Body of pancreas (tissue), 4 donors: ENCODE results near the gene CDAN1. TPM values are rescaled to one million over a fixed set of nuclear protein-coding genes. Genes with fewer than 3 reads are reported as not detected.

Experiments used
- ATAC-seq: fragments of 150-250 bp; one replicate; pipeline ENCODE4 v1.9.1; 2016
- DNase-seq, 4 donors: peaks; one replicate each; pipeline ENCODE4 v3.0.0-alpha.2; 2019
- H3K27ac ChIP-seq, 4 donors: fragments of 200-600 bp; sonication (generic); 1 replicate in 3 of 4; 2 replicates in 1 of 4; pipeline versions ENCODE4 v1.5.1 to v1.6.1; 2016 to 2019; ENCODE audit warnings: mild to moderate bottlenecking in 1 of 4, mixed read lengths in 1 of 4, moderate library complexity in 1 of 4
- H3K27me3 ChIP-seq, 2 donors: fragments of 200-600 bp; sonication (generic); one replicate each; pipeline ENCODE4 v1.6.0; 2016; ENCODE audit warnings: mild to moderate bottlenecking in 1 of 2
- H3K36me3 ChIP-seq, 2 donors: fragments of 200-600 bp; sonication (generic); replicated peaks in 1 of 2; 2 replicates each; pipeline ENCODE4 v1.5.1; 2016; ENCODE audit warnings: low read depth in 2 of 2; ENCODE audit not compliant: insufficient read depth in 1 of 2
- H3K4me1 ChIP-seq: fragments of 200-600 bp; sonication (generic); one replicate; pipeline ENCODE4 v1.6.0; 2016
- H3K4me3 ChIP-seq, 2 donors: fragments of 200-600 bp; sonication (generic); 1 replicate in 1 of 2; 2 replicates in 1 of 2; pipeline ENCODE4 v1.5.1; 2016 to 2019
- H3K9me3 ChIP-seq, 3 donors: fragments of 200-600 bp; sonication (generic); 1 replicate in 2 of 3; 2 replicates in 1 of 3; pipeline ENCODE4 v1.5.1; 2016
- POLR2A ChIP-seq, 3 donors: fragments of 450-650 bp; IDR thresholded peaks; one replicate each; pipeline ENCODE4 v1.6.1; 2016; ENCODE audit warnings: antibody characterized with exemption in 3 of 3, mild to moderate bottlenecking in 2 of 3
- WGBS, 2 donors: methylation state at CpG; one replicate each; pipeline ENCODE4 v1.1.5; 2017; 5-methylcytosine and 5-hydroxymethylcytosine counted together
- intact Hi-C: fragments of 100-400 bp; cut with DNase I; formaldehyde crosslinking; loops from one replicate; pipeline ENCODE4 v1.15.1; 2023
- total RNA-seq, 2 donors: library from RNA; depleted of rRNA; stranded (reverse); fragments of >200 nt; gene quantifications; one replicate each; pipeline ENCODE4 v1.1.0, GENCODE V29; 2016
- TF ChIP-seq, protein P1 (sequence below), 7 experiments: fragments of 450-650 bp in 4 of 7; fragments of 200-600 bp in 3 of 7; sonication (generic) in 3 of 7; IDR thresholded peaks; one replicate each; pipeline ENCODE4 v1.5.1; 2016 to 2019; ENCODE audit warnings: antibody characterized with exemption in 7 of 7

CDAN1 gene, protein sequence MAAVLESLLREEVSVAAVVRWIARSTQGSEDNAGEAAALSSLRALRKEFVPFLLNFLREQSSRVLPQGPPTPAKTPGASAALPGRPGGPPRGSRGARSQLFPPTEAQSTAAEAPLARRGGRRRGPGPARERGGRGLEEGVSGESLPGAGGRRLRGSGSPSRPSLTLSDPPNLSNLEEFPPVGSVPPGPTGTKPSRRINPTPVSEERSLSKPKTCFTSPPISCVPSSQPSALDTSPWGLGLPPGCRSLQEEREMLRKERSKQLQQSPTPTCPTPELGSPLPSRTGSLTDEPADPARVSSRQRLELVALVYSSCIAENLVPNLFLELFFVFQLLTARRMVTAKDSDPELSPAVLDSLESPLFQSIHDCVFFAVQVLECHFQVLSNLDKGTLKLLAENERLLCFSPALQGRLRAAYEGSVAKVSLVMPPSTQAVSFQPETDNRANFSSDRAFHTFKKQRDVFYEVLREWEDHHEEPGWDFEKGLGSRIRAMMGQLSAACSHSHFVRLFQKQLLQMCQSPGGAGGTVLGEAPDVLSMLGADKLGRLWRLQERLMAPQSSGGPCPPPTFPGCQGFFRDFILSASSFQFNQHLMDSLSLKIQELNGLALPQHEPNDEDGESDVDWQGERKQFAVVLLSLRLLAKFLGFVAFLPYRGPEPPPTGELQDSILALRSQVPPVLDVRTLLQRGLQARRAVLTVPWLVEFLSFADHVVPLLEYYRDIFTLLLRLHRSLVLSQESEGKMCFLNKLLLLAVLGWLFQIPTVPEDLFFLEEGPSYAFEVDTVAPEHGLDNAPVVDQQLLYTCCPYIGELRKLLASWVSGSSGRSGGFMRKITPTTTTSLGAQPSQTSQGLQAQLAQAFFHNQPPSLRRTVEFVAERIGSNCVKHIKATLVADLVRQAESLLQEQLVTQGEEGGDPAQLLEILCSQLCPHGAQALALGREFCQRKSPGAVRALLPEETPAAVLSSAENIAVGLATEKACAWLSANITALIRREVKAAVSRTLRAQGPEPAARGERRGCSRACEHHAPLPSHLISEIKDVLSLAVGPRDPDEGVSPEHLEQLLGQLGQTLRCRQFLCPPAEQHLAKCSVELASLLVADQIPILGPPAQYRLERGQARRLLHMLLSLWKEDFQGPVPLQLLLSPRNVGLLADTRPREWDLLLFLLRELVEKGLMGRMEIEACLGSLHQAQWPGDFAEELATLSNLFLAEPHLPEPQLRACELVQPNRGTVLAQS
- total RNA-seq, result 10 to 100 TPM in 1 of 2 donors, 1 to 10 TPM in 1; 9.9 to 19.1 TPM

DNA sequence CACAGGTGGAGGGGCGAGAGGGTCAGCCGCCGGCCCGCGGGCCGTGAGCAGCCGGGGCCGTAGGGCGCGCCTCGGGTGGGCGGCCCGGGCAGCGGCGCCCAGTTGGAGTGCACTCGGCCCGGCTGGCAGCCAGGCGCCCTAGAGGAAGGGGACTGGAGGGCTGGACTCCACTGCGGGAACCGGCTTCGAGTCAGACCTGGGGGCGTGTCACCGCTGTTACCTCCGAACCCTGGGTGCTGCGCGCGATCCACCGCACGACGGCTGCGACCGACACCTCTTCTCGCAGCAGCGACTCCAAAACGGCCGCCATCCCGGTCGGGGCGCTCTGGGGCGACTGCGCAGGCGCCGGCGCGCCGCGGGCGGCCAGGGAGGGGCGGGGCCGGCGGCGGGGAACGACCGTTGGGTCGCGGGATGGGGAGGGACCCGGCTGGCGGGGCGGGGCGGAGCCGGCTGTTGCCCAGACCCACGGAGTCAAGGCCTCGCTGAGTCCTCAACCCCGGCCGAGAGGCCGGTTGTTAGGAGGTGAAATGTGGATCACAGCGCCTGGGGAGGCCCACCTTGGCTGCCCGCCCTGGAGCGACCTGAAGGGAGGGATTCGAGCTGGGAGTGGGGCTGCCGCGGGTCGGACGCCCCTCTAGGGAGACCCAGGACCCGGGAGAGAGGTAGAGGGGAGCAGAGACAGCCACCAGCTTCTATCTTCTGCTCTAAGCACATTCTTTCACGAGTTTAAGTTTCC, at the start of gene CDAN1:
CDAN1 (minus strand) TSS at position 336 of the 736 bp plus-strand sequence; CDS start at position 310, 26 bp downstream.
- H3K9me3 ChIP-seq, result no peaks in the 10 kb centered on the region
- H3K4me1 ChIP-seq, result peaks cover 30% of the 10 kb centered on the region
- TF ChIP-seq POLR2A (IDR thresholded peaks at IDR 0.05), result peak; percentile 58 to 84 (median 78)
- TF ChIP-seq, protein P1, sequence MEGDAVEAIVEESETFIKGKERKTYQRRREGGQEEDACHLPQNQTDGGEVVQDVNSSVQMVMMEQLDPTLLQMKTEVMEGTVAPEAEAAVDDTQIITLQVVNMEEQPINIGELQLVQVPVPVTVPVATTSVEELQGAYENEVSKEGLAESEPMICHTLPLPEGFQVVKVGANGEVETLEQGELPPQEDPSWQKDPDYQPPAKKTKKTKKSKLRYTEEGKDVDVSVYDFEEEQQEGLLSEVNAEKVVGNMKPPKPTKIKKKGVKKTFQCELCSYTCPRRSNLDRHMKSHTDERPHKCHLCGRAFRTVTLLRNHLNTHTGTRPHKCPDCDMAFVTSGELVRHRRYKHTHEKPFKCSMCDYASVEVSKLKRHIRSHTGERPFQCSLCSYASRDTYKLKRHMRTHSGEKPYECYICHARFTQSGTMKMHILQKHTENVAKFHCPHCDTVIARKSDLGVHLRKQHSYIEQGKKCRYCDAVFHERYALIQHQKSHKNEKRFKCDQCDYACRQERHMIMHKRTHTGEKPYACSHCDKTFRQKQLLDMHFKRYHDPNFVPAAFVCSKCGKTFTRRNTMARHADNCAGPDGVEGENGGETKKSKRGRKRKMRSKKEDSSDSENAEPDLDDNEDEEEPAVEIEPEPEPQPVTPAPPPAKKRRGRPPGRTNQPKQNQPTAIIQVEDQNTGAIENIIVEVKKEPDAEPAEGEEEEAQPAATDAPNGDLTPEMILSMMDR (IDR thresholded peaks at IDR 0.05), result peak in 4 of 7 experiments; percentile 6 to 22 (median 14)
- 1 to 2% methylated on average over 8 to 67 of the region's 76 CpGs for WGBS, 2 donors
- peak within 1 kb of the TSS; percentile 86 to 91 (median 88) for H3K27ac ChIP-seq
- H3K27me3 ChIP-seq, result no peaks in the 10 kb centered on the region
- ATAC-seq, result peak; percentile 98
- intact Hi-C loops, result no loop called here
- H3K4me3 ChIP-seq, result peak within 1 kb of the TSS; percentile 44 to 66
- DNase-seq, result peak; percentile 93 to 95 (median 94)
- peaks cover 5 to 7% of the 10 kb centered on the region in 2 donors for H3K36me3 ChIP-seq

GRCh38 chr15:42785569-42785968, 48.6 kb upstream of the CDAN1 start:
- 66 to 94% methylated on average over 2 of the region's 2 CpGs for WGBS, 2 donors
- no peaks in the 10 kb centered on the region for H3K9me3 ChIP-seq
- no peaks in the 10 kb centered on the region for H3K36me3 ChIP-seq
- no peaks in the 10 kb centered on the region for H3K4me1 ChIP-seq
- intact Hi-C loops, result no loop called here
- DNase-seq (no peak), ATAC-seq (no peak)
- no peak overlapping the region for H3K27ac ChIP-seq
- no peak overlapping the region for H3K4me3 ChIP-seq
- TF ChIP-seq POLR2A (IDR thresholded peaks at IDR 0.05), result no peak
- TF ChIP-seq, protein P1 (IDR thresholded peaks at IDR 0.05), result no peak
- H3K27me3 ChIP-seq, result no peaks in the 10 kb centered on the region

DNA sequence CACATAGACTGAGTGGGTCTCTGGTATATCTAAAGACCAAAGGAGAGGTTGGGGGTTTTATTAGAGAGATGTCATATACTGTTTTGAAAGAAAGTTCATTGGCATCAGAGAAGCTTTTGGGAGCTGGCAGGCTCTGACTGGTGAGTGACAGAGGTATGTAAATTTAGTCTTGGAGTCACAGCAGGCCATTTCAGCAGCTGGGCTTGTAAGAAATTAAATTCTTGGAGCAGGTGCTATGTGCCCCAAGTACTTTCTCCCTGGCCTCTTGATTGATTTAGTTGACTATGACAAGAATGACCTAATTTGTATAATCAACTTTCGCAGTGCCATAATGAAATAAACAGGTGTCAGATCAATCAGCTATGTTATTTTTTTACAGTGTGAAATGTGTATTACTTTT, 47.8 kb upstream of the CDAN1 start:
- Histone ChIP-seq H3K27me3 (no peaks in the 10 kb centered on the region), H3K4me1 (no peaks in the 10 kb centered on the region), H3K27ac (no peak overlapping the region), H3K4me3 (no peak overlapping the region), H3K36me3 (no peaks in the 10 kb centered on the region), H3K9me3 (no peaks in the 10 kb centered on the region)
- ATAC-seq (no peak), DNase-seq (no peak)
- 77 to 92% methylated on average over 1 of the region's 1 CpG for whole genome bisulfite sequencing, 2 donors
- intact Hi-C loops, result no loop called here
- no peak for TF ChIP-seq POLR2A (IDR thresholded peaks at IDR 0.05)
- TF ChIP-seq, protein P1 (IDR thresholded peaks at IDR 0.05), result no peak

- Histone ChIP-seq H3K4me1 (no peaks in the 10 kb centered on the region), H3K36me3 (no peaks in the 10 kb centered on the region), H3K27ac (no peak overlapping the region), H3K4me3 (no peak overlapping the region), H3K9me3 (no peaks in the 10 kb centered on the region), H3K27me3 (no peaks in the 10 kb centered on the region)
- TF ChIP-seq POLR2A (IDR thresholded peaks at IDR 0.05), result no peak
- TF ChIP-seq, protein P1 (IDR thresholded peaks at IDR 0.05), result no peak
- WGBS, 2 donors, result 89 to 90% methylated on average over 4 of the region's 4 CpGs
- intact Hi-C loops, result no loop called here
- no peak for DNase-seq
- no peak for ATAC-seq
Observed at GRCh38 chr15:42782716-42783115, 45.8 kb upstream of the CDAN1 start.
